ENCODE data around the gene MRPL54. TPM values are rescaled to one million over a fixed set of nuclear protein-coding genes. Genes with fewer than 3 reads are reported as not detected.

The MRPL54 gene
- total RNA-seq, 1 experiment from 2014 or later: 73.9 TPM

DNA sequence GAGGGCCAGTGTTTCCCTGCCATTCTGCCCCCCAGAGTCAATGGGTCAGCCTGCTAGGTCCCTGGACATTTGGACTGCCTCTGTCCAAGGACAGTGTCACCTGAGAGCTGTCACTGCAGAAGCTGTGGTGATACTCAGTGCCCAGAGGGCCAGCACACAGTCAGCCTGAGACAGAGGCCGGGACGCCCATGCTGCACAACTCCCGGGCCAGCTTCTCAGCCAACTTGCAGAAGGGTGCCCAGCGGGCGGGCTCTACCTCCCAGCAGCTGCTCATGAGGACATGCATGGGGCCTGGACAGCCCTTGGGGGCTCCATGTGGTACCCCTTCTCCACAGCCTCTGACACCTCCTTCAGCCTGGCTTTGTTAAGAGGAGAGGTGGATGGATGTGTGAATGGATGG, 13.3 kb downstream of the MRPL54 start:
- CTCF ChIA-PET: no interaction called here
- intact Hi-C loops (cut with micrococcal nuclease): no loop called here
- Histone ChIP-seq H3K4me1 (ENCODE audit: insufficient read depth, low read length) (no peaks in the 10 kb centered on the region), H3K9me3 (ENCODE audit: low read length) (no peaks in the 10 kb centered on the region), H3K9ac (ENCODE audit: low read length) (no peak overlapping the region), H3K4me3 (ENCODE audit: low read length) (no peak overlapping the region), H4K20me1 (ENCODE audit: low read length) (no peaks in the 10 kb centered on the region), H3F3A (ENCODE audit: low read length, unreplicated experiment) (no peaks in the 10 kb centered on the region), H3K27ac (ENCODE audit: low read length) (no peak overlapping the region), H3K27me3 (ENCODE audit: low read length) (no peaks in the 10 kb centered on the region), H2AFZ (ENCODE audit: low read length) (no peak overlapping the region), H3K4me2 (ENCODE audit: low read length) (no peak overlapping the region), H3K9me2 (replicated peaks; ENCODE audit: low read length) (no peaks in the 10 kb centered on the region), H3K36me3 (ENCODE audit: low read depth, low read length) (no peaks in the 10 kb centered on the region), H3K79me2 (ENCODE audit: low read length) (no peaks in the 10 kb centered on the region)
- DNase-seq (no peak), ATAC-seq (no peak)
- POLR2A ChIA-PET (ENCODE audit: unreplicated experiment): no interaction called here
- no TSS peak for BruUV-seq (replicated peaks)
- TF ChIP-seq EZH2 (IDR thresholded peaks at IDR 0.05; ENCODE audit: low read length, unreplicated experiment): no peak
- TF ChIP-seq EZH2phosphoT487 (IDR thresholded peaks at IDR 0.05; ENCODE audit: borderline replicate concordance, low read length): no peak
- TF ChIP-seq, protein P1, sequence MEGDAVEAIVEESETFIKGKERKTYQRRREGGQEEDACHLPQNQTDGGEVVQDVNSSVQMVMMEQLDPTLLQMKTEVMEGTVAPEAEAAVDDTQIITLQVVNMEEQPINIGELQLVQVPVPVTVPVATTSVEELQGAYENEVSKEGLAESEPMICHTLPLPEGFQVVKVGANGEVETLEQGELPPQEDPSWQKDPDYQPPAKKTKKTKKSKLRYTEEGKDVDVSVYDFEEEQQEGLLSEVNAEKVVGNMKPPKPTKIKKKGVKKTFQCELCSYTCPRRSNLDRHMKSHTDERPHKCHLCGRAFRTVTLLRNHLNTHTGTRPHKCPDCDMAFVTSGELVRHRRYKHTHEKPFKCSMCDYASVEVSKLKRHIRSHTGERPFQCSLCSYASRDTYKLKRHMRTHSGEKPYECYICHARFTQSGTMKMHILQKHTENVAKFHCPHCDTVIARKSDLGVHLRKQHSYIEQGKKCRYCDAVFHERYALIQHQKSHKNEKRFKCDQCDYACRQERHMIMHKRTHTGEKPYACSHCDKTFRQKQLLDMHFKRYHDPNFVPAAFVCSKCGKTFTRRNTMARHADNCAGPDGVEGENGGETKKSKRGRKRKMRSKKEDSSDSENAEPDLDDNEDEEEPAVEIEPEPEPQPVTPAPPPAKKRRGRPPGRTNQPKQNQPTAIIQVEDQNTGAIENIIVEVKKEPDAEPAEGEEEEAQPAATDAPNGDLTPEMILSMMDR (conservative IDR thresholded peaks at IDR 0.05; ENCODE audit: low read depth, low read length): no peak

DNA sequence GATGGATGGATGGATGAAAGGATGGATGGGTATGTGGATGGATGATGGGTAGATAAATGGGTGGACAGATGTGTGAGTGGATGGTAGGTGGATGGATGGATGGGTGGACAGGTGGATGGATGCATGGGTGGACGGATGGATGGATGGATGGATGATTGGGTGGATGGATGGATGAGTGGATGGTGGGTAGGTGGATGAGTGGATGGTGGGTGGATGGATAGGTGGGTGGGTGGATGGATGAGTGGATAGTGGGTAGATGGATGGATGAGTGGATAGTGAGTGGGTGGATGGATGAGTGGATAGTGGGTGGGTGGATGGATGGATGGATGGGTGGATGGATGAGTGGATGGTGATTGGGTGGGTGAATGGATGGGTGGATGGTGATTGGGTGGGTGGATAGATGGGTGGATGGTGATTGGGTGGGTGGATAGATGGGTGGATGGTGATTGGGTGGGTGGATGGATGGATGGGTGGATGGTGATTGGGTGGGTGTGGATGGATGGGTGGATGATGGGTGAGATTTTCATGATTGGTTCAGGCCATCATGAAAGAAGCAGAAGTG, 14.1 kb downstream of the MRPL54 start:
- Histone ChIP-seq H3K4me2 (ENCODE audit: low read length) (no peak overlapping the region), H3K9me3 (ENCODE audit: low read length) (0 out of 2 replicates have a peak, but pooled peaks cover 5% of the 10 kb centered on the region), H3K36me3 (ENCODE audit: low read depth, low read length) (no peaks in the 10 kb centered on the region), H3K27me3 (ENCODE audit: low read length) (no peaks in the 10 kb centered on the region), H2AFZ (ENCODE audit: low read length) (no peak overlapping the region), H3K9me2 (replicated peaks; ENCODE audit: low read length) (no peaks in the 10 kb centered on the region), H3K9ac (ENCODE audit: low read length) (no peak overlapping the region), H3F3A (ENCODE audit: low read length, unreplicated experiment) (no peaks in the 10 kb centered on the region), H3K4me1 (ENCODE audit: insufficient read depth, low read length) (no peaks in the 10 kb centered on the region), H4K20me1 (ENCODE audit: low read length) (no peaks in the 10 kb centered on the region), H3K4me3 (ENCODE audit: low read length) (no peak overlapping the region), H3K79me2 (ENCODE audit: low read length) (no peaks in the 10 kb centered on the region), H3K27ac (ENCODE audit: low read length) (no peak overlapping the region)
- intact Hi-C loops (cut with micrococcal nuclease): no loop called here
- no peak for DNase-seq
- POLR2A ChIA-PET (ENCODE audit: unreplicated experiment): no interaction called here
- TF ChIP-seq EZH2 (IDR thresholded peaks at IDR 0.05; ENCODE audit: low read length, unreplicated experiment) (no peak), EZH2phosphoT487 (IDR thresholded peaks at IDR 0.05; ENCODE audit: borderline replicate concordance, low read length) (no peak)
- TF ChIP-seq, protein P1 (conservative IDR thresholded peaks at IDR 0.05; ENCODE audit: low read depth, low read length): no peak
- ATAC-seq: no peak
- CTCF ChIA-PET: no interaction called here
- no TSS peak for BruUV-seq (replicated peaks)

DNA sequence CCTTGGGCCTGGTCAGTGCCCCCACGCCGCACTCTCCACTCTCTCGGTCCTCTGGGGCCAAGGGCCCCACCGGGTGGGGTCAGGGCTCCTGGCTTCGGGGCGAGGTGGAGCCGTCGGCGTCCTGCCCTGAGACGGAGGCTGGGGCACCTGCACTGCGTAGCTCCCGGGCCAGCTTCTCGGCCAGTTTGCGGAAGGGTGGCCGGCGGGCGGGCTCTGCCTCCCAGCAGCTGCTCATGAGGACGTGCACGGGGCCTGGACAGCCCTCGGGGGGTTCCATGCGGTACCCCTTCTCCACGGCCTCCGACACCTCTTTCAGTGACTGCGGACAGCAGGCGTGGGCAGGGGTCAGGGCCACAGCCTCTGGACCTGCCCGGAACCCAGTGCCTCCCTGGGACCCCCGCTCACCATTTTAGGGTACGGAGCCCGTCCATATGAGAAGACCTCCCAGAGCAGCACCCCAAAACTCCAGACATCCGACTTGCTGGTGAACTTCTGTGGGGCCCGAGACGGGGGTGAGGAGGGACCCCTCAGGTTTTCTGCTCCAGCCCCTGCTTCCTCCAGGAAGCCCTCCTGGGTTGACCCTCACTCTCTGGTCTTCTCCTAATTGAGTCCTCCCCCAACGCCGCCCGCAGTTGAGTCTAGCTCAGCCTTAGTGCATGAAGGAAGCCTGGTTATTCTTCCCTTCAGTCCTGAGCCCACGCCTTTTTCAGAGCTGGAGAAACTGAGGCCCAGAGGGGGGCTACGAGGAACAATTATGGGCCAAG, 15.8 kb downstream of the MRPL54 start:
- no peak overlapping the region for H3K4me2 ChIP-seq (ENCODE audit: low read length)
- POLR2A ChIA-PET (ENCODE audit: unreplicated experiment): no interaction called here

More for the DNA sequence above, 15.8 kb downstream of the MRPL54 start:
- intact Hi-C loops (cut with micrococcal nuclease): no loop called here
- CTCF ChIA-PET: interaction anchor here (0.5 kb wide), 1 partner anchor 574 kb away, joined by 3 read pairs; no protein-coding TSS in a partner anchor
- no peaks in the 10 kb centered on the region for H4K20me1 ChIP-seq (ENCODE audit: low read length)
- ATAC-seq (no peak), DNase-seq (no peak)
- no peaks in the 10 kb centered on the region for H3K4me1 ChIP-seq (ENCODE audit: insufficient read depth, low read length)
- H3K79me2 ChIP-seq (ENCODE audit: low read length): no peaks in the 10 kb centered on the region
- no peak overlapping the region for H2AFZ ChIP-seq (ENCODE audit: low read length)
- no peak overlapping the region for H3K4me3 ChIP-seq (ENCODE audit: low read length)
- no peaks in the 10 kb centered on the region for H3K36me3 ChIP-seq (ENCODE audit: low read depth, low read length)
- 0 out of 2 replicates have a peak, but pooled peaks cover 13% of the 10 kb centered on the region for H3K9me3 ChIP-seq (ENCODE audit: low read length)
- no peaks in the 10 kb centered on the region for H3F3A ChIP-seq (ENCODE audit: low read length, unreplicated experiment)
- no peak for TF ChIP-seq EZH2 (IDR thresholded peaks at IDR 0.05; ENCODE audit: low read length, unreplicated experiment)
- no peak for TF ChIP-seq EZH2phosphoT487 (IDR thresholded peaks at IDR 0.05; ENCODE audit: borderline replicate concordance, low read length)
- TF ChIP-seq, protein P1 (conservative IDR thresholded peaks at IDR 0.05; ENCODE audit: low read depth, low read length): no peak
- no peaks in the 10 kb centered on the region for H3K9me2 ChIP-seq (replicated peaks; ENCODE audit: low read length)
- BruUV-seq (replicated peaks): no TSS peak
- no peak overlapping the region for H3K9ac ChIP-seq (ENCODE audit: low read length)
- H3K27me3 ChIP-seq (ENCODE audit: low read length): no peaks in the 10 kb centered on the region
- no peak overlapping the region for H3K27ac ChIP-seq (ENCODE audit: low read length)

Data from PC-3 (cell line).